GM19099 (cell line): Measurements from ENCODE around the gene ASB18.

ENCODE experiments used
- POLR2A ChIP-seq: IDR thresholded peaks from 3 replicates; pipeline ENCODE4 v1.6.1; 2011; ENCODE audit warnings: low read depth; ENCODE audit not compliant: insufficient read length; ENCODE audit errors: extremely low read depth

ASB18 gene

DNA sequence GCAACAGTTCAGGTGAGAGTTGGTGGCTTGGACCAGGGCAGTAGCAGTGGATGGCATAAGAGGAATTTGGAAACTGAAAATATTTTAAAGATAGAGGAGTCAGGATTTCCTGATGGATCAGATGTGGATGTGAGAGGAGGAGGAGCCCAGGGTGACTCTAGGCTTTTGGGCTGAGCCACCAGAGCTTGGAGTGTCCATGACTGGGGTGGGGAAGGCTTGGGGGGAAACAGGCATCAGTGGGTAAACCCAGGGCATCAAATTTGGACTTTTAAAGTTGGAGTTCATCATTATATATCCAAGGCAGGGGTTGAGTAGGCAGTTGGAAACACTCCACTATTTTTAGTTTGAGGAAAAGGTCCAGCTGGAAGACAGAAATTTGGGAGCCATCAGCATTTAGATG is 27.3 kb upstream of the ASB18 start:
- no peak for TF ChIP-seq POLR2A

DNA sequence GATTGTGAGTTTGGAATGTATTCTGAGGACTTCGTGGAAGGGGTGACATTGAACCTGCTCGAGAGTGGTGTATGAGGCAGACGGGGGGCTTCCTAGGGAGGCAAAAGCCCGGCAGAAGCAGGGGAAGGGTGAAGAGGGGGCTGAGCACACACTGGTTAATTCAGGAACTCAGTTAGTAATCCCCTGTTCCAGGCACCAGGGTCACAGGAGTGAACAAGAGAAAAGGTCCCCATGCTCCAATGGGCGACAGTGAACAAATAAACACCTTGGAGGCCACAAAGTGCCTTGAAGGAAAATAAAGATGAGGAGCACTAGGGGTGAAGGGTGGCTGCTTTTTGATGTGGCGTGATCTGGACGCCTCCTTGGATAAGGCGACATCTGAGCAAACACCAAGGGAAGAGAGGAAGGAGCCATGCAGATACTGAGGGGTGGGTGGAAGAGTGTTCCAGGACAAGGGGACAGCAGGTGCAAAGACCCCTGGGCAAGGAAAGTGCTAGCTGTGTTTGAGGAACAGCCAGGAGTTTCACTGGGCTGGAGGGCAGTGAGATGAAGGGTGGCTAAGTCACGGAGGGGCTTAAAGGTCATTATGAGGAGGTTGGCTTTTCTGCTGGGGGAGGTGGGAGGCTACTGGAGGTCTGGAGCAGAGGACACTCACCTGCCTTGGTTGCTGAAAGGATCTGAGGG is 26.7 kb upstream of the ASB18 start:
- no peak for TF ChIP-seq POLR2A

GRCh38 chr2:236289766-236290462 is 25.7 kb upstream of the ASB18 start:
- TF ChIP-seq POLR2A = no peak

GRCh38 chr2:236287656-236288055 is 23.4 kb upstream of the ASB18 start:
- no peak for TF ChIP-seq POLR2A

GRCh38 chr2:236286873-236287545 is 22.8 kb upstream of the ASB18 start:
- no peak for TF ChIP-seq POLR2A

DNA sequence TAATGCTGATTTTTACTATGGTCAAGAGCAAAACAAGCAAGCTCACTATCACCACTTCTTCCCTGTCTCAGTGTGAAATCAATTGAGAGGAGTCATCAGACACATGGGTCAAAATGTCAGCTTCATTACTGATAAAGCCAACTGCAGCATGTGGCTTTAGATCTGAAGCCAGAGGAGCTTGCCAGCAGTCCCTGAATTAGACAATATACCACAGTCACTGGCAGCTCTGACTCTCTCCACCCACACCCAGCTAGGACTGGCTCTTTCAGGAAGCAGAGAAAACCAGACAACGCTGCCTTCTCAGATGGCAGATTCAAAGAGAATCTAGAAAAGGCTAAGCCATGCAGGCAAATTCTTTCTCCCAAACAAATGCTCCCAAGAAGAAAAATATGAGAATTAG is 20.0 kb upstream of the ASB18 start:
- no peak for TF ChIP-seq POLR2A

GRCh38 chr2:236282406-236282805 is 18.2 kb upstream of the ASB18 start:
- no peak for TF ChIP-seq POLR2A

- no peak for TF ChIP-seq POLR2A
Observed at GRCh38 chr2:236281423-236281822, 17.2 kb upstream of the ASB18 start.

DNA sequence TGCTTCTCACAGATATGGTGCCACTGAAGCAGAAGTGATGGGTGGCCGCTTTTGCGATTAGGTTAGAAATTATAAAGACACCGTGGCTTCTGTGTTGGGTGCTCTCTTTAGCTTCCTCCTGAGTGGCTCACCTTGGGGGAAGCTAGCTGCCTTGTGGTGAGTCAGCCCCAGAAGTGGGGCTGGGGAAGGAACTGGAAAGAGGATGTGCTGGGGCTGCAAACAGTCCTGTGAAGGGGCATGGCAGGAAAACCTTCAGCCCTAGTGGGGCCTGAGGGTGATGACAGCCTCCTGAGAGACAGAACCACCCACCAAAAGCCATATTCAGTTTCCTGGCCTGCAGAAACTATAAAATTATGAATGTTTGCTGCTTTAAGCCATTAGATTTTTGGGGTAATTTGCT is 8.9 kb upstream of the ASB18 start:
- no peak for TF ChIP-seq POLR2A

- no peak for TF ChIP-seq POLR2A
Observed at GRCh38 chr2:236271851-236272250, 7.6 kb upstream of the ASB18 start.

GRCh38 chr2:236265675-236266074 is 1.5 kb upstream of the ASB18 start:
- TF ChIP-seq POLR2A = no peak

DNA sequence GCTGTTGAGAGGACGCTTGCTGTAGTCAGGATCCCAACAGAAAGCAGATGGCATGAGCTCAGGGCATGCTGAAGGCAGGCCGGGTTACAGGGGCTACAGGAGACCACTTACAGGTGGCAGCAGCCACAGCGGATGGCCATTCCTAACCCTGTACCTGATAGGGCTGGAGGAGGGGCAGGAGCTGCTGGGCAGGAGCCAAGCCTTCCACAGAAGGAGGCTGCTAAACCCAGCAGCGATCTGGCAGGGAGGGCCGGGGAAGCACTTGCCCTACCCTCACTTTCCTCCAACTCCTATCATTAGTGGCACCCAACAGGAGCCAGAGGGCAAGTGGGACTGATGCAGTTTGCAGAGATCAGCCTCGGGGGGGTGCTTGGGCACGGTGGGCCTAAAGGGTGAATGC is 2.0 kb downstream of the ASB18 start:
- TF ChIP-seq POLR2A = no peak

DNA sequence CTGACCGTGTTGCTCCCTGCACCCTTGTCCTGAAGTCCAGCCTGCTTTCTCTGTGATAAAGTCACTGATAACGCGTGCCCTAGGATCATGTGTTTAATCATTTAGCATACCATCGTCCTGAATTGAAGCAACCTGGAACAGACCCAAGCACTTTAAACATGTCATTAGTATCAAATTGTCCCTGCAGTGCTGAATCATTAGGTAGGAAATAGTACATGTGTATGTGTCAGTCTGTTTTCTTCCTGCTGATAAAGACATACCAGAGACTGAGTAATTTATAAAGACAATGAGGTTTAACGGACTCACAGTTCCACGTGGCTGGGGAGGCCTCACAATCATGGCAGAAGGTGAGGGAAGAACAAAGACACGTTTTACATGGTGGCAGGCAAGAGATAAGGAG is 2.8 kb downstream of the ASB18 start:
- TF ChIP-seq POLR2A = no peak

- no peak for TF ChIP-seq POLR2A
Observed at GRCh38 chr2:236259371-236259770, 4.8 kb downstream of the ASB18 start.

GRCh38 chr2:236257575-236257974 is 6.6 kb downstream of the ASB18 start:
- TF ChIP-seq POLR2A = no peak

- TF ChIP-seq POLR2A = no peak
Observed at GRCh38 chr2:236257136-236257535, 7.1 kb downstream of the ASB18 start.
